PC-3 (cell line): ENCODE measurements around the gene ZCCHC14. TPM values are rescaled to one million over a fixed set of nuclear protein-coding genes. Genes with fewer than 3 reads are reported as not detected.
"Not testable (repeated sequence)": the region's sequence is repeated elsewhere in the genome, so short reads cannot be mapped to it uniquely, and the experiment has no call there.

Experiments
- ATAC-seq: fragments of 200-7000 bp; cut with Tn5 transposase; 2 replicates; pipeline ENCODE4 v1.9.1; 2020; ENCODE audit warnings: mild to moderate bottlenecking, moderate library complexity
- BruUV-seq: library from RNA; stranded (reverse); fragments of 400-500 nt; replicated peaks from 2 replicates; lab custom pipeline; 2021; lab: Mats Ljungman, UMichigan
- CTCF ChIA-PET: fragments of 300-600 bp; sonication (Branson Sonifier 250); formaldehyde crosslinking; loops from one replicate; lab custom pipeline; 2022; ENCODE audit warnings: antibody characterized with exemption; lab: Charles Lee
- POLR2A ChIA-PET: fragments of 300-600 bp; sonication (Branson Sonifier 250); formaldehyde crosslinking; loops from one replicate; lab custom pipeline; 2022; ENCODE audit warnings: antibody characterized with exemption; ENCODE audit not compliant: unreplicated experiment; lab: Charles Lee
- DNase-seq: peaks from one replicate; pipeline ENCODE4 v3.0.0-alpha.2; 2015
- H2AFZ ChIP-seq: fragments of 300-600 bp; sonication (generic); 2 replicates; pipeline ENCODE4 v1.6.0; 2016; ENCODE audit warnings: antibody characterized with exemption, low read length
- H3F3A ChIP-seq: fragments of 300-600 bp; sonication (generic); one replicate; pipeline ENCODE4 v1.6.0; 2017; ENCODE audit warnings: antibody characterized with exemption, low read length, control low read depth, mild to moderate bottlenecking; ENCODE audit not compliant: unreplicated experiment
- H3K27ac ChIP-seq: fragments of 300-600 bp; sonication (generic); 2 replicates; pipeline ENCODE4 v1.5.1; 2016; ENCODE audit warnings: mild to moderate bottlenecking, low read length
- H3K27me3 ChIP-seq: fragments of 300-600 bp; sonication (generic); 2 replicates; pipeline ENCODE4 v1.6.1; 2016; ENCODE audit warnings: low read length, mixed read lengths
- H3K36me3 ChIP-seq: fragments of 300-600 bp; sonication (generic); 2 replicates; pipeline ENCODE4 v1.6.1; 2016; ENCODE audit warnings: low read depth, mixed run types, low read length, mixed read lengths
- H3K4me1 ChIP-seq: fragments of 300-600 bp; sonication (generic); 2 replicates; pipeline ENCODE4 v1.5.1; 2016; ENCODE audit warnings: low read length; ENCODE audit not compliant: insufficient read depth
- H3K4me2 ChIP-seq: fragments of 300-600 bp; sonication (generic); 2 replicates; pipeline ENCODE4 v1.6.0; 2016; ENCODE audit warnings: low read length
- H3K4me3 ChIP-seq: fragments of 300-600 bp; sonication (generic); 2 replicates; pipeline ENCODE4 v1.5.1; 2016; ENCODE audit warnings: mild to moderate bottlenecking, low read length, mixed read lengths
- H3K79me2 ChIP-seq: fragments of 300-600 bp; sonication (generic); 2 replicates; pipeline ENCODE4 v1.6.1; 2017; ENCODE audit warnings: low read length, mixed read lengths
- H3K9ac ChIP-seq: fragments of 300-600 bp; sonication (generic); 2 replicates; pipeline ENCODE4 v1.6.0; 2016; ENCODE audit warnings: mild to moderate bottlenecking, low read length
- H3K9me2 ChIP-seq: fragments of 300-600 bp; sonication (generic); replicated peaks from 2 replicates; pipeline ENCODE4 v1.6.1; 2016; ENCODE audit warnings: mixed run types, low read length, mixed read lengths
- H3K9me3 ChIP-seq: fragments of 300-600 bp; sonication (generic); 2 replicates; pipeline ENCODE4 v1.6.1; 2016; ENCODE audit warnings: low read length, mixed read lengths
- H4K20me1 ChIP-seq: fragments of 300-600 bp; sonication (generic); 2 replicates; pipeline ENCODE4 v1.6.1; 2016; ENCODE audit warnings: low read length, mixed read lengths
- CTCF ChIP-seq: fragments of 300-600 bp; sonication (generic); conservative IDR thresholded peaks from 2 replicates; pipeline ENCODE4 v1.5.1; 2017; ENCODE audit warnings: antibody characterized with exemption, low read depth, mild to moderate bottlenecking, low read length
- EZH2 ChIP-seq: fragments of 300-600 bp; sonication (generic); IDR thresholded peaks from one replicate; pipeline ENCODE4 v1.6.1; 2017; ENCODE audit warnings: antibody characterized with exemption, mild to moderate bottlenecking, low read length; ENCODE audit not compliant: unreplicated experiment
- EZH2phosphoT487 ChIP-seq: fragments of 300-600 bp; sonication (generic); IDR thresholded peaks from 2 replicates; pipeline ENCODE4 v1.6.1; 2018; ENCODE audit warnings: mild to moderate bottlenecking, antibody characterized with exemption, low read length, borderline replicate concordance
- intact Hi-C: fragments of 100-400 bp; cut with micrococcal nuclease; formaldehyde crosslinking; loops from 2 replicates; pipeline ENCODE4 v1.9.0; 2023
- total RNA-seq: library from RNA; depleted of rRNA; stranded (reverse); fragments of >200 nt; gene quantifications from 2 replicates; pipeline ENCODE4 v1.2.3, GENCODE V29; 2014

The ZCCHC14 gene
- total RNA-seq, 1 experiment from 2014 or later = 5.3 TPM

GRCh38 chr16:87491522-87492290, 1.1 kb downstream of the ZCCHC14 start:
- Histone ChIP-seq H3K27me3 (no peaks in the 10 kb centered on the region), H3K4me3 (peak overlapping the region; percentile 73), H3K27ac (no peak overlapping the region), H4K20me1 (peaks cover 11% of the 10 kb centered on the region; the same call in 1 of the 2 replicates), H3K79me2 (peaks cover 52% of the 10 kb centered on the region), H3F3A (no peaks in the 10 kb centered on the region), H2AFZ (no peak overlapping the region), H3K9me3 (no peaks in the 10 kb centered on the region), H3K36me3 (no peaks in the 10 kb centered on the region), H3K4me1 (no peaks in the 10 kb centered on the region), H3K9me2 (no peaks in the 10 kb centered on the region), H3K4me2 (peak overlapping the region; percentile 89), H3K9ac (peak overlapping the region; percentile 12; the same call in 1 of the 2 replicates)
- ATAC-seq (0 out of 2 replicates have a peak, but pooled peaks have one; percentile 2), DNase-seq (no peak)
- TF ChIP-seq EZH2 (no peak), EZH2phosphoT487 (no peak), CTCF (no peak)
- CTCF ChIA-PET = no interaction called here
- BruUV-seq = no TSS peak
- intact Hi-C loops = loop anchor here (2.0 to 5.0 kb wide), 2 partner anchors 27 to 74 kb away; no protein-coding TSS in a partner anchor
- POLR2A ChIA-PET = no interaction called here

DNA sequence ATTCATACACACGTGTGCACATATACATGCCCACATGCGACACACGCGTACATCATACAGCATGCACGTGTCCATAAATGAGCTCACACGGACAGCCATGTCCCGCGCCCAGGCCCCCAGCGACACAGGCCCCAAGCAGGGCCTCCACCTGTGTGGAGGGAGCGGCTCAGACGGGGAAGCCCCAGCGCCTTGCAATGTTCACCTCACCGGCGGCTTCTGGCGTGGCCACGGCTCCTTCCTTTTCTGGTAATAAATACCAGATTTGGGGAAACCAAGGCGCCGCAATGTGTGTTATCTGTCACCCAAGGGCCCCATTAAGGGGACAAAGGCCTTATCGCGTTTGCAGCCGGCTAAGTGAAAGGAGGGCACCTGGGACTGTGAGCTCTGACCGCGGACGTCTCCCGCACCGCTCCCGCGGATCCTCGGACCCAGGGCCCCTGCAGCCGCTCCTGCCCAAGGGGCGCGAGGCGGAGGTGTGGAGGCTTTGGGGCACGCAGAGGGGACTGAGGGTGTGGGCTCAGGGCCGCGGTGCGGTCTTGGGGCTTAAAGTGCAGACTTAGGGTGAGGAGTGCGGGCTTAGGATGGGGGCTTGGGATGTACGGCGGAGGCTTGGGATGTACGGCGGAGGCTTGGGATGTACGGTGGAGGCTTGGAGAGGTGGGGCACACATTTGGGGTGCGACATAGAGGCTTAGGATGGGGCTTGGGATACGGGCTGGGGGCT, 1.9 kb downstream of the ZCCHC14 start:
- intact Hi-C loops = loop anchor here (2.0 to 5.0 kb wide), 2 partner anchors 26 to 74 kb away; no protein-coding TSS in a partner anchor
- CTCF ChIA-PET, ATAC-seq: not testable (repeated sequence)

DNA sequence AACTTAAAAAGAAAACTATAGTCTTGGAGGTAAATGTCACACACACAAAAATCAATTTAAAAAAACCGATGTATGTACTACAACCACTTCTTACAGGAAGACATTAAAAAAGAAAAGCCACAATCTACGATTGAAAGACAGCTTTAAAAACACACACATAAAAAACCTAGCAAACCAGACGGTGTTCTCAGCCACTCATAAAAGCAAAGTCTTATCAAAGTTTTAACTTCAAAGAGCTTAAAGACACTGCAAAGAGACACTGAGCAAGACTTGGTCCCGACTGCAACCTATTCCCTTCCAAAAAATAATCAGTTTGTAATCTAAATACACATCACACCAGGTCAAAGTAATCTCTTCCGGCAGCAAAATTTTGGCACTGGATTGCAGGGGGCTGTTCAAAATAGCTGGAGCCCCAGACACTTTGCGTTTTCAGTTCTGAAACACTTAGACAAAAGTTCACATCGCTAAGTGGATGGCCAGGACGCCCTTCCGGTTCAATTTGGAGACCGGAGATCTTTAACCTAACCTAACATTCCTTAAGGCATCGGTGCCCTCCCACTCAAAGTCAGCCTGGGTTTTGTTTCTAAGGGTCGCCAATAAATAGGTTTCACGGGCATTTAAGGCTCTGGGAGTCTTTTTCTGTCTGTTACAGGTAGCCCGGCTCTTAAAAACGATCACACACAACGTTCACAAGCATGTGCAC, 2.6 kb downstream of the ZCCHC14 start:
- POLR2A ChIA-PET = no interaction called here

More for the DNA sequence above, 1.9 kb downstream of the ZCCHC14 start:
- Histone ChIP-seq H3K79me2 (peaks cover 59% of the 10 kb centered on the region), H3K4me2 (peak overlapping the region; percentile 89), H3K9ac (peak overlapping the region; percentile 33), H3K4me3 (peak overlapping the region; percentile 73), H4K20me1 (peaks cover 15% of the 10 kb centered on the region; the same call in 1 of the 2 replicates)
- H3K9me3 ChIP-seq, H3K27me3 ChIP-seq, H3F3A ChIP-seq, BruUV-seq, H3K9me2 ChIP-seq, H3K27ac ChIP-seq, H3K36me3 ChIP-seq, H3K4me1 ChIP-seq, POLR2A ChIA-PET, H2AFZ ChIP-seq: not testable (repeated sequence)
- peak; percentile 7 for DNase-seq

More for the DNA sequence above, 2.6 kb downstream of the ZCCHC14 start:
- H3K4me2 ChIP-seq = peak overlapping the region; percentile 89
- intact Hi-C loops = loop anchor here (2.0 to 5.0 kb wide), 2 partner anchors 25 to 73 kb away; no protein-coding TSS in a partner anchor
- peaks cover 63% of the 10 kb centered on the region for H3K79me2 ChIP-seq
- TF ChIP-seq EZH2 = no peak
- no peak for TF ChIP-seq CTCF
- no peak for TF ChIP-seq EZH2phosphoT487
- no peak overlapping the region for H3K27ac ChIP-seq
- H3K36me3 ChIP-seq = no peaks in the 10 kb centered on the region
- H3K9me3 ChIP-seq = no peaks in the 10 kb centered on the region
- H3K4me1 ChIP-seq = peaks cover 12% of the 10 kb centered on the region
- no peak overlapping the region for H2AFZ ChIP-seq
- H3K9me2 ChIP-seq = no peaks in the 10 kb centered on the region
- DNase-seq = no peak
- no TSS peak for BruUV-seq
- no peak for ATAC-seq
- peak overlapping the region; percentile 33 for H3K9ac ChIP-seq
- H3K27me3 ChIP-seq = no peaks in the 10 kb centered on the region
- no peaks in the 10 kb centered on the region for H3F3A ChIP-seq
- H3K4me3 ChIP-seq = peak overlapping the region; percentile 73
- H4K20me1 ChIP-seq = peaks cover 15% of the 10 kb centered on the region; the same call in 1 of the 2 replicates
- CTCF ChIA-PET = interaction anchor here (0.6 to 0.7 kb wide), 2 partner anchors 33 to 162 kb away, joined by 3 read pairs; no protein-coding TSS in a partner anchor
